Pancreas (tissue), 10 donors: ENCODE results near the gene WWC1. TPM values are rescaled to one million over a fixed set of nuclear protein-coding genes. Genes with fewer than 3 reads are reported as not detected.

Experiments
- ATAC-seq, 4 donors: fragments of 200-7000 bp; cut with Tn5 transposase; one replicate each; pipeline versions ENCODE4 v1.8.0 to v1.9.1; 2020; ENCODE audit warnings: mild to moderate bottlenecking in 4 of 4, moderate library complexity in 4 of 4
- DNase-seq, 6 donors: peaks; one replicate each; pipeline ENCODE4 v3.0.0-alpha.2; 2020
- FAIRE-seq: peaks from 2 replicates; lab custom pipeline; 2012; peaks lifted over from hg19 to GRCh38; lab: Jason Lieb, UNC
- H3K27ac ChIP-seq, 4 donors: fragments of 200-600 bp; sonication (generic); 1 replicate in 3 of 4; 2 replicates in 1 of 4; pipeline versions ENCODE4 v1.5.0 to v1.8.0; 2020
- H3K27me3 ChIP-seq, 4 donors: fragments of 200-600 bp; one replicate each; pipeline ENCODE4 v1.8.0; 2021
- H3K36me3 ChIP-seq, 3 donors: fragments of 200-600 bp; sonication (generic) in 1 of 3; one replicate each; pipeline versions ENCODE4 v1.5.0 to v1.8.0; 2020 to 2021
- H3K4me1 ChIP-seq, 3 donors: fragments of 200-600 bp; one replicate each; pipeline ENCODE4 v1.8.0; 2021
- H3K4me3 ChIP-seq, 4 donors: fragments of 200-600 bp; sonication (generic) in 2 of 4; one replicate each; pipeline versions ENCODE4 v1.5.0 to v1.8.0; 2020 to 2021
- H3K9me3 ChIP-seq, 4 donors: fragments of 200-600 bp; one replicate each; pipeline ENCODE4 v1.8.0; 2021
- WGBS, 2 donors: extraction: QIAGEN DNeasy Blood & Tissue Kit; methylation state at CpG; one replicate each; pipeline ENCODE4 v1.1.7; 2013; 5-methylcytosine and 5-hydroxymethylcytosine counted together
- intact Hi-C, 3 donors: fragments of 100-400 bp; cut with DNase I; formaldehyde crosslinking; loops; one replicate each; pipeline versions ENCODE4 v1.11.1 to v1.14.2; 2022
- polyA plus RNA-seq, 2 donors: library from polyadenylated mRNA; stranded (reverse); fragments of 200-250 nt; gene quantifications; one replicate each; pipeline ENCODE4 v1.2.3, GENCODE V29; 2013
- total RNA-seq, 6 donors: library from RNA; stranded (reverse); fragmentation: NEBNext Ultra II Directional in 4 of 6; extraction: Animal tissue kit (Norgen Biotek cat#: 25700) in 4 of 6; gene quantifications; one replicate each; pipeline versions ENCODE4 v1.2.1 to v1.2.4, GENCODE V29; 2021 to 2023
- TF ChIP-seq, protein P1 (sequence below), 4 donors: fragments of 200-600 bp; sonication (generic) in 3 of 4; IDR thresholded peaks; one replicate each; pipeline versions ENCODE4 v1.5.0 to v1.8.0; 2021; ENCODE audit warnings: antibody characterized with exemption in 4 of 4
- donor health status: healthy with polysubstance abuse.
- donor health status: DM: no; HTN: no; CAD: no; lungs with moderate emphysema.
- donor health status: DM: no; HTN: no; CAD: no.
- donor health status: control.
- donor health status: control.
- donor health status: Bipolar disorder and iron deficiency.
- donor health status: DM: yes; HTN: yes; CAD: no.
- donor health status: DM: no; HTN: no; CAD: no.
- donor health status: DM: no; HTN: no; CAD: no.
- donor health status: DM: yes; HTN: yes; CAD: no.

WWC1 gene
- total and polyA plus RNA-seq, 8 donors, result 35.0 to 54.2 (median 38.7) TPM

DNA sequence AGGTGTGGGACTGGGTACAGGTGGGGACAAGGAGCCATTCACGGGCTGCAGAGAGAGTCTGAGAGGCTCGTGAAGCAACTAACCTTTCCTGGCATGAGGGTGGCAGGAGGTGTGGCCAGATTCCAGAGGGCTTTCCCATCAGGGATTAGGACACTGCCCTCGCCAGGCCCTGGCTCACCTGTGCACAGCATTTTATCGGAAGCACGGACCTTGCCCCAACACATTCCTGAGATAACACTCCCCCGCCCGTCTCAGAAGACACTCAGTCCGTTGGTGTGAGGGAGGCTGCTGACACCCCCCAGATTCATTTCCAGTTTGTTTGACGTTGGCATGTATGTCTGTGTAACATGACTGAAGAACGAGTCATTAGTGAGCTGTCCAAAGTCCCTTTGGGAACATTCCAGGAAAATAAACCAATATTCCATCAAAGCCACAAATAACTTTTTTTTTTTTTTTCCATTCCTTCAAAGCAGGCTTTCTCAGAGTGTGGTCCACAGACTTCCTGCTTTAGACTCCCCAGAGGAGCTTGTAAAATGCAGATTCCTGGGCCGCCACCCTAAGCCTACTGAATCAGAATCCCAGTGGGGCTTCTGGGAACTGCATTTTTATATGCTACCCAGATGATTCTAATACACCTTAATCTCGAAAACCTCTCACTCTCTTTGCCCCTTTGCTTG, 23.4 kb downstream of the WWC1 start:
- TF ChIP-seq, protein P1, sequence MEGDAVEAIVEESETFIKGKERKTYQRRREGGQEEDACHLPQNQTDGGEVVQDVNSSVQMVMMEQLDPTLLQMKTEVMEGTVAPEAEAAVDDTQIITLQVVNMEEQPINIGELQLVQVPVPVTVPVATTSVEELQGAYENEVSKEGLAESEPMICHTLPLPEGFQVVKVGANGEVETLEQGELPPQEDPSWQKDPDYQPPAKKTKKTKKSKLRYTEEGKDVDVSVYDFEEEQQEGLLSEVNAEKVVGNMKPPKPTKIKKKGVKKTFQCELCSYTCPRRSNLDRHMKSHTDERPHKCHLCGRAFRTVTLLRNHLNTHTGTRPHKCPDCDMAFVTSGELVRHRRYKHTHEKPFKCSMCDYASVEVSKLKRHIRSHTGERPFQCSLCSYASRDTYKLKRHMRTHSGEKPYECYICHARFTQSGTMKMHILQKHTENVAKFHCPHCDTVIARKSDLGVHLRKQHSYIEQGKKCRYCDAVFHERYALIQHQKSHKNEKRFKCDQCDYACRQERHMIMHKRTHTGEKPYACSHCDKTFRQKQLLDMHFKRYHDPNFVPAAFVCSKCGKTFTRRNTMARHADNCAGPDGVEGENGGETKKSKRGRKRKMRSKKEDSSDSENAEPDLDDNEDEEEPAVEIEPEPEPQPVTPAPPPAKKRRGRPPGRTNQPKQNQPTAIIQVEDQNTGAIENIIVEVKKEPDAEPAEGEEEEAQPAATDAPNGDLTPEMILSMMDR (IDR thresholded peaks at IDR 0.05), result peak in 1 of 4 donors; percentile 15
- H3K36me3 ChIP-seq, result no peaks in the 10 kb centered on the region
- 11 to 13% methylated on average over 12 of the region's 12 CpGs for WGBS, 2 donors

DNA sequence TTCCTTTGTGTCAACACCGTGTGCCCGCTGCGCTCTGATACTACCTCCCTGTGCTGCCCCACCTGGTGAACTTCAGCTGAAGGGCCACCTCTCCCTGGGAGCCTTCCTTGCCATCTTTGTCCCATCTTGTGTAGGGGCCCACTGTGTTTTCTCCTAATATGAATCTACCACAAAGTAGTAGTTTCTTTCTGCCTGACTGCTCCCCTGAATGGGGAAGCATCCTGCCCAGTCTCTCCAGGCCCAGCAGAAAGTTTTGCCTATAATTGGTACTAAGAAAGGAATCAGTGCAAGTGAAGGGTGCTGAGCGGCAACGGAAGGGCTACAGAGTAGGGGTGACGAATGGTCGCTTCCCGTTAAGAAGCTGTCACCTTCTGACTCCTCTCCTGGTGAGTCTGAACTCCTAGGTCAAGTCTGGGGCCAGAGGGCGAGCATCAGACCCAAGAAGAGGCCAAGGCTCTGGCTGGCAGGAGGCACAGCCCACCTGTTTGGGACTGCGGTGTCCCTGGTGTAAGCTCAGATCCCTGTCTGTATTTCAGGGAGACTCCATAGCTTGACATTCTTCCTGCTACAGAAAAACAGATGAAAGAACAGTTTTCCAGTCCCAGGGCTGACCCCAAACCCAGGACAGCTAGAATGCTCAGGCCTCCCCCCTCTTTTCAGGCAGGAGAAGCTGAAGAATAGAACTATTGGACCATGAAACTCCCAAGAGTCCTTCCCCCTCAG, 24.1 kb downstream of the WWC1 start:
- TF ChIP-seq, protein P1 (IDR thresholded peaks at IDR 0.05), result no peak
- DNase-seq (no peak), ATAC-seq (peak in 3 of 4 donors; percentile 2 to 14 (median 5)), FAIRE-seq (no peak)
- no peaks in the 10 kb centered on the region for H3K27me3 ChIP-seq
- H3K27ac ChIP-seq, result peak overlapping the region; percentile 84 to 94 (median 87)
- H3K9me3 ChIP-seq, result no peaks in the 10 kb centered on the region
- no peaks in the 10 kb centered on the region for H3K36me3 ChIP-seq
- H3K4me3 ChIP-seq, result no peak overlapping the region
- 47 to 52% methylated on average over 10 of the region's 10 CpGs for WGBS, 2 donors
- peaks cover 41 to 52% (median 48%) of the 10 kb centered on the region in 3 donors for H3K4me1 ChIP-seq
- intact Hi-C loops, result no loop called here

More for the DNA sequence above, 23.4 kb downstream of the WWC1 start:
- DNase-seq (peak; percentile 80 to 91 (median 89)), FAIRE-seq (no peak), ATAC-seq (peak; percentile 75 to 83 (median 79))
- Histone ChIP-seq H3K4me3 (no peak overlapping the region), H3K27ac (peak overlapping the region; percentile 84 to 94 (median 87)), H3K27me3 (no peaks in the 10 kb centered on the region), H3K4me1 (peaks cover 41 to 52% (median 50%) of the 10 kb centered on the region in 3 donors), H3K9me3 (no peaks in the 10 kb centered on the region)
- intact Hi-C loops, result no loop called here

DNA sequence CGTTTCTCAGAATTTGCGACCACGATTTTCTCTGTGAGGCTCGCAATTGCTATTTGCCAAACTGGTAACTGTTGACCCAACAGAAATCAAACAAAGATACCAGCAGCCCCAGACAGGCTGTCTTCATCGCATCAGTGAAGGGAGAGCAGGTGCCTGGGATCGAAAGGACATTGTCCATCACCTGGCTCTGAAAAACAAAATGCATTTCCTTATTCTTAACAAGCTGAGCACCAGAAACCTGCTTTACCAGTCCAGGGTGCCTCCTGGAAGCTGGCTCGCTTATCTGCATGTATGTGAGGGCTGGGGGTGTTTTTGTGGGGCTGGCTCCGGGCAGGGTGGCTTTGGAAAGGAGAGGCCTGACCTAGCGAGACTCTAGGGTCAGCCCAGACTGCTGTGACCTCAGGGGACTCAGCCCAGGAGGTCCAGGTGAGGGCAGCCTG, 24.7 kb downstream of the WWC1 start:
- WGBS, 2 donors, result 8 to 18% methylated on average over 9 of the region's 9 CpGs
- FAIRE-seq, result no peak
- H3K4me1 ChIP-seq, result peaks cover 41 to 52% (median 48%) of the 10 kb centered on the region in 3 donors

DNA sequence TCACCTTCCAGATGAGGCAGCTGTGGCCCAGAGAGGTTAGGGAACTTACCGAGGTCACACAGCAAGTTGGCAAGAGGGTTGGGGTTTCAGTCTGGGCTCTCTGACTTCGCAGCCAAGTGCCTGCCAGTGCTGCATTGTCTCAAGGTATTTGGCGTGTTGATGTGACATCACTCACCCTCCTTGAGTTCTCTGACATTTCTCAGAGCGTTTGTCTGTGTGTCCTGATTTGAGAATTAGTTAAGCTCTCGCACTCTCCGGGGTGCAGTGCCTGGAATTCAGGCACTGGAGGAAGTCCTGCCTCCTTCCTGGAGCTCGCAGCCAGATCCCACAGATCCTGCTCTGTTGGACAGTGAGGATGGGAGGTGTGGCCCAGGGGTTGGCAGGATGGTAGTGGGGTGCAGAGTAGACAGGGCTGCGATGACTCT, 25.7 kb downstream of the WWC1 start:
- no peaks in the 10 kb centered on the region for H3K27me3 ChIP-seq
- no peaks in the 10 kb centered on the region for H3K9me3 ChIP-seq
- ATAC-seq (no peak), DNase-seq (no peak), FAIRE-seq (no peak)
- TF ChIP-seq, protein P1 (IDR thresholded peaks at IDR 0.05), result no peak
- intact Hi-C loops, result no loop called here
- H3K27ac ChIP-seq, result peak overlapping the region; percentile 84 to 94 (median 87)
- WGBS, 2 donors, result 50 to 61% methylated on average over 8 of the region's 8 CpGs
- peaks cover 41 to 52% (median 48%) of the 10 kb centered on the region in 3 donors for H3K4me1 ChIP-seq
- H3K4me3 ChIP-seq, result no peak overlapping the region
- no peaks in the 10 kb centered on the region for H3K36me3 ChIP-seq

More for the DNA sequence above, 24.7 kb downstream of the WWC1 start:
- H3K36me3 ChIP-seq, result no peaks in the 10 kb centered on the region
- no peaks in the 10 kb centered on the region for H3K27me3 ChIP-seq
- TF ChIP-seq, protein P1 (IDR thresholded peaks at IDR 0.05), result no peak
- intact Hi-C loops, result no loop called here
- peak in 5 of 6 donors; percentile 65 to 81 (median 72) for DNase-seq
- peak; percentile 47 to 63 (median 56) for ATAC-seq
- peak overlapping the region in 1 of 4 donors; percentile 8 for H3K4me3 ChIP-seq
- peak overlapping the region; percentile 84 to 94 (median 87) for H3K27ac ChIP-seq
- no peaks in the 10 kb centered on the region for H3K9me3 ChIP-seq
